H1 (cell line): Measurements from ENCODE around the gene PCBP2. TPM values are rescaled to one million over a fixed set of nuclear protein-coding genes. Genes with fewer than 3 reads are reported as not detected.

Source experiments
- CTCF ChIA-PET: fragments of 300-600 bp; sonication (Branson Sonifier 250); formaldehyde crosslinking; loops from one replicate; lab custom pipeline; 2021; ENCODE audit not compliant: partially characterized antibody; lab: Charles Lee
- POLR2A ChIA-PET: fragments of 300-600 bp; sonication (Branson Sonifier 250); formaldehyde crosslinking; loops from one replicate; lab custom pipeline; 2021; ENCODE audit warnings: inconsistent platforms; ENCODE audit not compliant: partially characterized antibody; lab: Charles Lee
- DNase-seq, 2 experiments: peaks; one replicate each; pipeline versions ENCODE4 v3.0.0 to v3.0.0-alpha.2; 2010 to 2022; ENCODE audit warnings: low spot score in 2 of 2, low read depth in 1 of 2, mixed read lengths in 1 of 2
- FAIRE-seq: peaks from 2 replicates; lab custom pipeline; 2011; peaks lifted over from hg19 to GRCh38; lab: Jason Lieb, UNC
- H2AFZ ChIP-seq: 2 replicates; pipeline ENCODE4 v1.8.1; 2012; ENCODE audit warnings: low read length, inconsistent platforms
- H2AK5ac ChIP-seq: 2 replicates; pipeline ENCODE4 v1.6.1; 2013; ENCODE audit warnings: low read depth, low read length
- H2BK120ac ChIP-seq: replicated peaks from 2 replicates; pipeline ENCODE3; 2013; ENCODE audit warnings: low read depth, low read length, inconsistent platforms
- H2BK12ac ChIP-seq: 2 replicates; pipeline ENCODE4 v1.6.1; 2013; ENCODE audit warnings: low read depth, low read length
- H2BK15ac ChIP-seq: 2 replicates; pipeline ENCODE4 v1.6.1; 2013; ENCODE audit warnings: low read length
- H2BK20ac ChIP-seq: 2 replicates; pipeline ENCODE4 v1.6.1; 2013; ENCODE audit warnings: low read length
- H2BK5ac ChIP-seq: 2 replicates; pipeline ENCODE4 v1.6.1; 2013; ENCODE audit warnings: low read depth, low read length
- H3K14ac ChIP-seq: 2 replicates; pipeline ENCODE4 v1.6.1; 2013; ENCODE audit warnings: inconsistent platforms; ENCODE audit not compliant: insufficient read length
- H3K18ac ChIP-seq: 2 replicates; pipeline ENCODE4 v1.6.1; 2013; ENCODE audit warnings: low read length; ENCODE audit errors: extremely low read depth
- H3K23ac ChIP-seq: 2 replicates; pipeline ENCODE4 v1.6.1; 2013; ENCODE audit warnings: inconsistent platforms; ENCODE audit not compliant: insufficient read length
- H3K23me2 ChIP-seq: 2 replicates; pipeline ENCODE4 v1.6.1; 2013; ENCODE audit warnings: low read depth, low read length
- H3K27ac ChIP-seq: 2 replicates; pipeline ENCODE4 v1.6.1; 2011; ENCODE audit warnings: low read depth, low read length, inconsistent platforms
- H3K27me3 ChIP-seq, 4 experiments: replicated peaks in 1 of 4; 1 replicate in 1 of 4; 2 replicates in 3 of 4; pipeline versions ENCODE4 v1.6.1 to v1.8.1; 2011 to 2013; ENCODE audit warnings: low read length in 3 of 4, mild to moderate bottlenecking in 3 of 4, inconsistent platforms in 2 of 4, mixed read lengths in 2 of 4, moderate library complexity in 1 of 4; ENCODE audit not compliant: control insufficient read depth in 3 of 4, insufficient read depth in 3 of 4; ENCODE audit errors: extremely low read depth in 1 of 4
- H3K36me3 ChIP-seq, 4 experiments: 2 replicates each; pipeline versions ENCODE4 v1.6.1 to v1.8.1; 2011 to 2013; ENCODE audit warnings: mild to moderate bottlenecking in 4 of 4, low read length in 3 of 4, moderate library complexity in 2 of 4, control low read depth in 1 of 4, inconsistent platforms in 1 of 4; ENCODE audit not compliant: insufficient read depth in 4 of 4, control insufficient read depth in 2 of 4
- H3K4ac ChIP-seq: replicated peaks from 2 replicates; pipeline ENCODE3; 2013; ENCODE audit warnings: low read length, low read depth, mixed read lengths, inconsistent platforms; ENCODE audit not compliant: insufficient read length
- H3K4me1 ChIP-seq, 4 experiments: replicated peaks in 1 of 4; 1 replicate in 1 of 4; 2 replicates in 3 of 4; pipeline versions ENCODE4 v1.6.1 to v1.8.1; 2011 to 2013; ENCODE audit warnings: low read length in 3 of 4, inconsistent platforms in 2 of 4, mixed read lengths in 1 of 4; ENCODE audit not compliant: insufficient read depth in 4 of 4, control insufficient read depth in 3 of 4
- H3K4me2 ChIP-seq, 2 experiments: 2 replicates each; pipeline versions ENCODE4 v1.6.1 to v1.8.1; 2011 to 2013; ENCODE audit warnings: low read depth in 2 of 2, low read length in 2 of 2, control low read depth in 1 of 2, inconsistent platforms in 1 of 2, mild to moderate bottlenecking in 1 of 2; ENCODE audit not compliant: insufficient read depth in 1 of 2
- H3K4me3 ChIP-seq, 4 experiments: fragments of 200-600, 300-600 bp in 1 of 4; sonication (generic), shearing (Covaris generic), sonication (Bioruptor Twin) in 1 of 4; 2 replicates each; pipeline versions ENCODE4 v1.5.1 to v1.8.1; 2011 to 2016; ENCODE audit warnings: low read length in 4 of 4, low read depth in 3 of 4, control low read depth in 2 of 4, inconsistent platforms in 2 of 4, mild to moderate bottlenecking in 2 of 4, mixed read lengths in 1 of 4, moderate library complexity in 1 of 4; ENCODE audit not compliant: insufficient read depth in 2 of 4; ENCODE audit errors: extremely low read depth in 1 of 4
- H3K56ac ChIP-seq: replicated peaks from 2 replicates; pipeline ENCODE3; 2013; ENCODE audit warnings: low read depth, mild to moderate bottlenecking, mixed read lengths, low read length, inconsistent platforms; ENCODE audit not compliant: insufficient read length
- H3K79me1 ChIP-seq: 2 replicates; pipeline ENCODE4 v1.6.1; 2013; ENCODE audit warnings: low read depth, low read length, control low read depth
- H3K79me2 ChIP-seq, 2 experiments: 2 replicates each; pipeline versions ENCODE4 v1.6.1 to v1.8.1; 2012 to 2013; ENCODE audit warnings: low read length in 2 of 2, mild to moderate bottlenecking in 2 of 2, inconsistent platforms in 1 of 2; ENCODE audit not compliant: insufficient read depth in 2 of 2, control insufficient read depth in 1 of 2
- H3K9ac ChIP-seq, 4 experiments: replicated peaks in 1 of 4; 1 replicate in 1 of 4; 2 replicates in 3 of 4; pipeline versions ENCODE4 v1.6.1 to v1.8.1; 2011 to 2013; ENCODE audit warnings: low read depth in 3 of 4, low read length in 3 of 4, control low read depth in 2 of 4, mild to moderate bottlenecking in 2 of 4, moderate library complexity in 2 of 4, inconsistent platforms in 1 of 4; ENCODE audit errors: extremely low read depth in 1 of 4
- H3K9me3 ChIP-seq, 2 experiments: 2 replicates each; pipeline versions ENCODE4 v1.6.1 to v1.8.1; 2012 to 2013; ENCODE audit warnings: mild to moderate bottlenecking in 2 of 2, moderate library complexity in 2 of 2, control low read depth in 1 of 2, inconsistent platforms in 1 of 2, low read depth in 1 of 2, low read length in 1 of 2, mixed read lengths in 1 of 2; ENCODE audit not compliant: insufficient read depth in 2 of 2
- H4K20me1 ChIP-seq, 2 experiments: replicated peaks in 1 of 2; 2 replicates each; pipeline versions ENCODE3 to v1.8.1; 2011 to 2013; ENCODE audit warnings: inconsistent platforms in 2 of 2, low read length in 2 of 2, mild to moderate bottlenecking in 1 of 2; ENCODE audit not compliant: insufficient read depth in 2 of 2, control insufficient read depth in 1 of 2
- H4K5ac ChIP-seq: 2 replicates; pipeline ENCODE4 v1.6.1; 2013; ENCODE audit warnings: low read length, low read depth, mixed read lengths, inconsistent platforms; ENCODE audit not compliant: insufficient read length
- H4K8ac ChIP-seq: 2 replicates; pipeline ENCODE4 v1.8.0; 2013; ENCODE audit warnings: mild to moderate bottlenecking, moderate library complexity, low read length, inconsistent platforms; ENCODE audit not compliant: insufficient read depth; ENCODE audit errors: extremely low read depth
- H4K91ac ChIP-seq: replicated peaks from 2 replicates; pipeline ENCODE3; 2013; ENCODE audit warnings: low read length, mixed read lengths, inconsistent platforms; ENCODE audit not compliant: insufficient read length
- ASH2L ChIP-seq: fragments of 200-600, 300-600 bp; sonication (generic); IDR thresholded peaks from one replicate; pipeline ENCODE4 v1.7.1; 2017; ENCODE audit warnings: low read length
- CTCF ChIP-seq, 3 experiments: IDR thresholded peaks; 1 replicate in 2 of 3; 2 replicates in 1 of 3; pipeline versions ENCODE4 v1.5.1 to v1.6.1; 2011; ENCODE audit warnings: low read length in 3 of 3, mild to moderate bottlenecking in 3 of 3, inconsistent platforms in 2 of 3, low read depth in 1 of 3, moderate library complexity in 1 of 3; ENCODE audit not compliant: insufficient read depth in 1 of 3; ENCODE audit errors: control extremely low read depth in 1 of 3
- WGBS, 2 experiments: shearing (Covaris generic) in 1 of 2; methylation state at CpG; one replicate each; pipeline versions ENCODE4 v1.1.6 to v1.1.7; 2013 to 2015; ENCODE audit warnings: low lambda C conversion rate in 2 of 2, mixed read lengths in 2 of 2, inconsistent platforms in 1 of 2, low coverage in 1 of 2, missing lambda C conversion rate in 1 of 2; ENCODE audit not compliant: insufficient replicate concordance in 2 of 2, insufficient coverage in 1 of 2, insufficient read length in 1 of 2; ENCODE audit errors: extremely low coverage in 1 of 2, missing lambda C conversion rate in 1 of 2; 5-methylcytosine and 5-hydroxymethylcytosine counted together
- polyA plus RNA-seq, 7 experiments: library from polyadenylated mRNA; depleted of rRNA in 3 of 7; stranded (reverse) in 5 of 7; unstranded in 2 of 7; fragments of >200 nt in 5 of 7; fragments of 200-250 nt in 2 of 7; gene quantifications; 1 replicate in 5 of 7; 2 replicates in 1 of 7; 4 replicates in 1 of 7; pipeline versions ENCODE4 v1.2.1 to v1.2.3, GENCODE V29; 2011 to 2013; ENCODE audit warnings: missing spikeins in 2 of 7, mixed read lengths in 2 of 7
- total RNA-seq: library from RNA; stranded (reverse); fragmentation: NEBNext Ultra II Directional; extraction: Animal tissue kit (Norgen Biotek cat#: 25700); gene quantifications from 2 replicates; pipeline ENCODE4 v1.2.1, GENCODE V29; 2021

The PCBP2 gene
- total and polyA plus RNA-seq, 2 of the 8 experiments (the other 6 are each of a cell fraction or from before 2014, with no cell fraction given), result 470 to 1,123 TPM

- Histone ChIP-seq H2BK20ac (0 out of 2 replicates have a peak overlapping the region, but pooled peaks have one; percentile 41), H4K5ac (peak overlapping the region; percentile 42), H3K23me2 (peaks cover 22% of the 10 kb centered on the region), H3K56ac (peak overlapping the region; percentile 37), H3K4ac (peak overlapping the region; percentile 86), H3K23ac (no peak overlapping the region), H3K27me3 (no peaks in the 10 kb centered on the region), H3K9ac (peak overlapping the region in 3 of 4 experiments; percentile 20 to 91 (median 64); a peak in 4 of 7 replicates), H3K79me2 (peaks cover 0 to 29% of the 10 kb centered on the region in 2 experiments; a peak in 2 of 4 replicates), H3K4me3 (peak overlapping the region; percentile 55 to 91 (median 77)), H3K14ac (peak overlapping the region; percentile 20), H2BK5ac (peak overlapping the region; percentile 99), H4K91ac (peak overlapping the region; percentile 88), H4K20me1 (peaks cover 0 to 4% of the 10 kb centered on the region in 2 experiments), H3K18ac (peak overlapping the region; percentile 49), H3K4me2 (peak overlapping the region; percentile 79 to 98), H2BK15ac (peak overlapping the region; percentile 46; the same call in 1 of the 2 replicates), H3K9me3 (no peaks in the 10 kb centered on the region), H3K36me3 (peaks cover 8 to 20% (median 14%) of the 10 kb centered on the region in 4 experiments; a peak in 7 of 8 replicates), H2BK12ac (0 out of 2 replicates have a peak overlapping the region, but pooled peaks have one; percentile 5), H4K8ac (peak overlapping the region; percentile 99), H3K79me1 (peaks cover 13% of the 10 kb centered on the region), H2BK120ac (no peak overlapping the region), H2AFZ (peak overlapping the region; percentile 71; the same call in 1 of the 2 replicates), H3K27ac (peak overlapping the region; percentile 91; the same call in 1 of the 2 replicates), H3K4me1 (peaks cover 8 to 35% (median 20%) of the 10 kb centered on the region in 4 experiments), H2AK5ac (0 out of 2 replicates have a peak overlapping the region, but pooled peaks have one; percentile 30)
- DNase-seq, result no peak
- peak; percentile 0 for TF ChIP-seq ASH2L
- no peak for TF ChIP-seq CTCF (IDR thresholded peaks at IDR 0.05; ENCODE audit: control extremely low read depth in 1 of 3, insufficient read depth in 1 of 3, low read depth in 1 of 3, low read length in 3 of 3)
- CTCF ChIA-PET, result interaction anchor here (0.6 to 5.5 kb wide), 9 partner anchors 8 to 180 kb away, joined by 3 to 41 read pairs (median 5); partner anchors contain the start of gene AAAS
- no peak for FAIRE-seq
- WGBS, 2 experiments, result 78% methylated on average over 7 of the region's 10 CpGs; no CpG with 5 or more reads in 1 of the 2 experiments
- POLR2A ChIA-PET, result interaction anchor here (0.5 to 67.0 kb wide), 33 partner anchors 10 to 309 kb away, joined by 3 to 3397 read pairs (median 4); partner anchors contain the start of genes AAAS, AMHR2, ATF7 and ATP5MC2
These were observed 49.8 kb downstream of the PCBP2 start for GRCh38 chr12:53501615-53502181.
